Measurements from ENCODE around the gene MEIS3.
"Not testable (repeated sequence)": the region's sequence is repeated elsewhere in the genome, so short reads cannot be mapped to it uniquely, and the experiment has no call there.

Gene MEIS3

DNA sequence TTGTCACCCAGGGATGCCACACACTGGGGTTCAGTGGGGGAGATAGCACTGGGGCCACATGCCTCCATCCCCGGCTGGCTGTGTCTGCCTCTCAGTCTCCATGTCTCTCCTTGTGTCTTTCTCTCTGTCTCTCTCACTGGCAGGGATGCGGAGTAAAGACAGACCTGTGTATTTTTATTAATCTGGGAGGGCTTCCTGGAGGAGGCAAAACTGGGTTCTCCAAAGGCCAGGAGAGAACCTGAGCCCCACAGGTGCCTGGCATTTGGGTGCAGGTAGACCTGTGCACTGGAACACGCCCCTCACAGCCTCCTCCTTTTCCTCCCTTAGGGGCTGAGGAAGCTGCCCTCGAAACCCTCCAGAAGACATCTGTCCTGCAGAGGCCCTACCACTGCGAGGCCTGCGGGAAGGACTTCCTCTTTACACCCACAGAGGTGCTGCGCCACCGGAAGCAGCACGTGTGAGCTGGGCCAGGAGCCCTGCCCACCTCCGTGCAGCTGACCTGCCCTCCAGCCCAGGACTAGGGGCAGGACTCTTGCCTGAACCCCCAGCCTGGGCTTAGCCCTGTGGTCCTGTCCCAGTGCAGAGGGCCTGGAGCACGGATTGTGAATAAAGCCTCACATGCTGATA is 37.6 kb downstream of the MEIS3 start:
- DNase-seq: no peak

DNA sequence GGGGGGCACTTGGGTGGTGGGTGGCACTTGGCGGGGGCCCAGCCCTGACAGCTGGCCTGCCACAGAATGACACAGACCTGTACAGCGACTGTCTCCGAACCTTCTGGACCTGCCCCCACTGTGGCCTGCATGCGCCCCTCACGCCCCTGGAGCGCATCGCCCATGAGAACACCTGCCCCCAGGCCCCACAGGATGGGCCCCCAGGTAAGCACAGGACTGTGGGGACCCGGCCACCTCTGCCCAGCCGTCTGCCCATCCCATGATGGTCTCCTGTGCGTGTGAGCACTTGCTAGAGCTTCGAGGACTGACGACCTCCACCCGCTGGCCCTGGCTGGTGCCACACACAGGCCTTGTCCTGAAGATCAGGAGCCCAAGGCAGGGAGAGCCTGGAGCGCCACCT is 38.2 kb downstream of the MEIS3 start:
- DNase-seq: no peak

DNA sequence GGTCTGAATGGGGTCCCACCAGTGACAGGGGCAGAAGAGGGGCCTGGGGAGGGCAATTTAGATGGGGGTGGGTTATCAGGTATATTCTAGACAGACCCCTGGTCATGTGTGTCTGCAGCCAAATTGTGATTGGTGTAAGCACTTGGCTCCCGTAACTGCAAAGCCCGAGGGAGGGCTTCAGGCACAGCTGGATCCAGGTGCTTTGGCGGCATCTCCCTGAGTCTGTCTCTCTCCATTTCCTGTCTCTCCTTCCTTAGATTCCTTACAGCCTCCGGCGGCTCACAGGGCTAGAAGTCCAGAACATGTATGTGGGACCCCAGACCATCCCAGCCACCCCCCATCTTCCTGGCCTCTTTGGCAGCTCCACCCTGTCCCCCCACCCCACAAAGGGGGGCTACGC is 38.8 kb downstream of the MEIS3 start:
- no peak for DNase-seq

GRCh38 chr19:47379381-47379938 is 39.9 kb downstream of the MEIS3 start:
- no peak for DNase-seq

DNA sequence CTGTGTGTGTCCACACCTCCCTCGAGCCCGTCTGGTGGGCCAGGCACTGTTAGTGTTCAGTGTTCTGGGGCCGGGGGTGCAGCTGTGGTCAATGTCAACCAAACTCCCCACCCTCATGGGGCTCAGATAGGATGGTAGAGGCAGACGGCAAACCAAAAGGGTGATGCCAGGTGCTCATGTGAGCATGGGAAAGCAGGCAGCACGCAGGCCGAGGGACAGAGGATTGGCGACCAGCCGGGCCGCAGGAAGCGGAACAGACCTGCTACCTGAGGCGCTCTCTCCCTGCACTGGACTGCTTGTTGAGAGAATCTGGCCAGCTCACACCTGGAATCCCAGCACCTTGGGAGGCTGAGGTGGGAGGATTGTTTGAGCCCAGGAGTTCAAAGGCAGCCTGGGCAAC is 41.1 kb downstream of the MEIS3 start:
- DNase-seq: no peak

DNA sequence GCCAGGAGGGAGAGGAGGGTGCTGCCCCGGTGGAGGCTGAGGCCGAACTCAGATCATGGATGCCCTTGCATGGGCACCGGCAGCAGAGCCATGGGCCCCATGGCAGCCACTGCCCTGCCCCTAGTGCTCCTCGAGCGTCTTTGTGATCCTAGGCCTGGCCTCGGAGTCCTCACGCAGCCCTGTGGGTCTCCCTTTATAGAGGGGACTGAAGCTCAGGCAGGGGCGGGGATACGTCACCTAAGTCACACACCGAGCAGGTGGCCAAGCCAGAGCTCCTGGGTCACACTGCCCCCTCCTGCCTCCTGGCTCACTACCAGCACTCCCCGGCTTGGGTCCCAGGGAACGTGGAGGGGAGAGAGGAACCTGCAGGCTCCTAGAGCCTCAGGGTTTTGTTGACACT is 41.5 kb downstream of the MEIS3 start:
- no peak for DNase-seq

DNA sequence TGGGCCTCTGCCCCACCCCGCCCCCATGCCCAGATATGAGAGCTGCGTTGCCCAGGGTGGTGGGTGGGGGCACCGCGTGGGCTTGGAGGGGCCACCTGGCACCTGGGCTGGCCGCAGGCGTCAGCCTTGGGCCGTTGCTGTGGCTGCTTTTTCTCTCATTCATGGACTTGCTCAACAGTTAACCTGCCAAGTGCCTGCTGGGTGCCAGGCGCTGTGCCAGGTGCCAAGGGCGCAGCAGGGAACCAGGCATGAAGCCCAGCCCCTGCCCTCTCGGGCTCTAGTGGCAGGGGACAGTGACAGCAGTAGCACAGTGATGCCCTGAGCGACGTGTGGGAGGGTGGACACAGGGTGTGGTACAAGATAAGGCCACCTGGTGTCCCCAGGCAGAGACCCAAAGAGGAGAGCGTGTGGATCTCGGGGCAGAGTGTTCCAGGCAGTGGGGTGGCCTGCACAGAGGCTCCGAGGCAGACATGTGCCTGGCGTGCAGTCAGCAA is 42.1 kb downstream of the MEIS3 start:
- no peak for DNase-seq

- no peak for DNase-seq
Observed at GRCh38 chr19:47376589-47377144, 42.7 kb downstream of the MEIS3 start.

- DNase-seq: no peak
Observed at GRCh38 chr19:47375694-47376588, 43.4 kb downstream of the MEIS3 start.

DNA sequence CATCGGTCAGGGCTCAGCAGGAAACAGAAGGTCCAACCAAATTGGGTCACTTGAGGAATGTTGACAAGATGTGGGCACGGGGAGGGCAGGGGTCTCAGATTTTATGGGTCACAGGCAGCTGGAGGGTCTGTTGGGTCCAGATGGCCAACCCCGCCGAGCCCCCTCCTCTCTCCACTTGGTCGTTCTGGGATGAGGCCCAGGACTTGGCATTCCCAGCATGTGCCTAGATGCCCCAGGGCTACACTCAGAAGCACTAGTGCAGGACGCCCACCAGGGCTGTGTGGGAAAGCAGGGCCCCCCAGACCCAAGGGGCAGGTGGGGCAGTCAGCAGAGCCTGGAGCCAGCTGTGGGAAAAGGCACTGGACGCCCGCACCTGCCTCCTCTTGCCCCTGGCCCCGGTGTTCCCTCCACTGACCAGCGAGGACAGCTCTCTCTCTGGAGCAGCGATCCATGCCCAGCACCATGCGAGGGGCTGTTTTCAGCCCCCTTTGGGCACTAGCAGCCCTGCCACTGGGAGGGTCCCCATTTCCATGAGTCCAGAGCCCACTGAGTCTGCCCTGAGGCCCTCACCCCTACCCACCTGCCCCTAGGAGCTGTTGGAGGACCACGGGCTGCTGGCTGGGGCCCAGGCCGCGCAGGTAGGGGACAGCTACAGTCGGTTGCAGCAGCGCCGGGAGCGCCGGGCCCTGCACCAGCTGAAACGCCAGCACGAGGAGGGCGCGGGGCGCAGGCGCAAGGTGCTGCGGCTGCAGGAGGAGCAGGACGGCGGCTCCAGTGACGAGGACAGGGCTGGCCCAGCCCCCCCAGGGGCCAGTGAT is 44.2 kb downstream of the MEIS3 start:
- DNase-seq: no peak

GRCh38 chr19:47373246-47374240 is 45.8 kb downstream of the MEIS3 start:
- DNase-seq: no peak

- DNase-seq: no peak
Observed at GRCh38 chr19:47372603-47373002, 46.7 kb downstream of the MEIS3 start.

DNA sequence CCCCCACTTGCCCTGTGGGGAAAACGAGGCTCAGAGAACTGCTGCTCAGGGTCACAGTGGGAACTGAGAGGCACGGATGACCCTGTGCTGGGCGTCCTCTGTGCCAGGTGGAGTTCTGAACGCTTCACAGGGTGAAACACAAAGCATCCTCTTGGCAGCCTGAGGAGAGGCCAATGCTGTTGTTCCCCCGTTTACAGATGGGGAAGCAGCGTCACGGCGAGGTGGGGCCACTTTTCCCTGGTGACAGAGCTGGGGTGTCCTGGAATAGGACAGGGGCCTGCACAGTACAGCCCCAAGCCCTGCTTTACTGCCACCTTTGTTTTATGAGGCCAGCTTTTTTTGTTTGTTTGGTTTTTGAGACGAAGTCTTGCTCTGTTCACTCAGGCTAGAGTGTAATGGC is 48.1 kb downstream of the MEIS3 start:
- no peak for DNase-seq

GRCh38 chr19:47370045-47370611 is 49.2 kb downstream of the MEIS3 start:
- no peak for DNase-seq

DNA sequence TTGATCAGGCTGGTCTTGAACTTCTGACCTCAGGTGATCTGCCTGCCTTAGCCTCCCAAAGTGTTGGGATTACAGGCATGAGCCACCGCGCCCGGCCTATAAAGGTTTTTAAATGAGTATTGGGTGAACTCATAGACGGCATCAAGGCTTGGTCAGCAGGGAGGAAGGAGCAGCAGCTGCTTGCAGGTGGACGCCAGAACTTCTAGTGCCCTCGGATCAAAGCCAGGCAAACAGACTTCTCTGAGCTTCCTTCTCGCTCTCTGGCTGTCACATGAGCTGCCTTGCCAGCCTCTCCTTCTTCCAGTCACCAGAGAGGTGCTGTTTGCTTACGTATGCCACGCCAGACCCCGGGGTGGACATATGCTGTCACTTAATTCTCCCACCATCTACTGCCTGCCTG is 53.9 kb downstream of the MEIS3 start:
- DNase-seq: not testable (repeated sequence)

DNA sequence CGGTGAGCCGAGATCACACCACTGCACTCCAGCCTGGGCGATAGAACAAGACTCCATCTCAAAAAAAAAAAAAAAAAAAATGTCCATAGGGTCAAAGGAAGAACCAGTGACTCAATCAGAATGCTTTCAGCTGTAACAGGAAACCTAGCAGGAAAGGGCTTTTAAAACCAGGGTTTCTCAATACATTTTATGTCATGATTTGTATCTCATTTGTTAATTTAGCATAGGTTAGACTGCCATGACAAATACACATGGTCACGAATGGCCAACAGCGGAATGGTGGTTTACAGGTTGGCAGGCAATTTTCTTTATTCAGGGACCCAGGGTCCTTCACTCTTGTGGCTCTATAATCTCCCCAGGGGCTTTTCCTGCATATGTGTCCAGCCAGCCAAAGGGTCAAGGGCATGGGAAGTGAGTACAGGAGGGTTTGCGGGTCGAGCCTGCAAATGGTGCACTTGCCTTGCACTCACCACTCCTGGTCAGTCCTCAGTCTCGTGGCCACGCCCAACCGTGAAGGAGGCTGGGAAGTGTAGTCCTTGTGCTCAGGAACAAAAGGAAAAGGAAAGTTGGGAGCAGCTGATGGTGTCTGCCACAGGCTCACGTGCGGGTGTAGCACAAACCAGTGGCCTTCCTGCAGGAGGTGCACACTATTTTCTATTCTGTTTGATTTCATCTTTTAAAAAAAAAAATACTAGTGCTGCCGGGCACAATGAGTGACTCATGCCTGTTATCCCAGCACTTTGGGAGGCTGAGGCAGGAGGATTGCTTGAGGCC is 55.4 kb downstream of the MEIS3 start:
- DNase-seq: no peak

DNA sequence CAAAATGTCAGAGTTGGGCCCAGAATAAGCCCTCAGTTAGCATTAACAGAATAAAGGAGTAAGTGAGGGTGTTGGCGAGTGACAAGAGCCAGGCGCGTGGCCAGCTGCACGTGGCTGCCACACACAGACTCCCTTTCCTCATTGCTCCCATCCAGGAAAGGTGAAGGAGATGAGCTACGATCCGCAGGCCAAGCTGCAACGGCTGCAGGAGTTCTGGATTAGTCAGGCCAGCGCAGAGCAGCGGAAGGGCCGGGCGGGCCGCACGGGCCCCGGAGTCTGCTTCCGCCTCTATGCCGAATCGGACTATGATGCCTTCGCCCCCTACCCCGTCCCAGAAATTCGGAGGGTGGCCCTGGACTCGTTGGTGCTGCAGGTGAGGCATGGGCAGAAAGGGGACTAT is 57.0 kb downstream of the MEIS3 start:
- no peak for DNase-seq

GRCh38 chr19:47358936-47359335 is 60.4 kb downstream of the MEIS3 start:
- DNase-seq: no peak

- no peak for DNase-seq
Observed at GRCh38 chr19:47357788-47358680, 61.3 kb downstream of the MEIS3 start.
